H1 (cell line): Measurements from ENCODE around the gene RGS6. TPM values are rescaled to one million over a fixed set of nuclear protein-coding genes. Genes with fewer than 3 reads are reported as not detected.

Experiments used
- CTCF ChIA-PET: fragments of 300-600 bp; sonication (Branson Sonifier 250); formaldehyde crosslinking; loops from one replicate; lab custom pipeline; 2021; ENCODE audit not compliant: partially characterized antibody; lab: Charles Lee
- POLR2A ChIA-PET: fragments of 300-600 bp; sonication (Branson Sonifier 250); formaldehyde crosslinking; loops from one replicate; lab custom pipeline; 2021; ENCODE audit warnings: inconsistent platforms; ENCODE audit not compliant: partially characterized antibody; lab: Charles Lee
- DNase-seq, 2 experiments: peaks; one replicate each; pipeline versions ENCODE4 v3.0.0 to v3.0.0-alpha.2; 2010 to 2022; ENCODE audit warnings: low spot score in 2 of 2, low read depth in 1 of 2, mixed read lengths in 1 of 2
- FAIRE-seq: peaks from 2 replicates; lab custom pipeline; 2011; peaks lifted over from hg19 to GRCh38; lab: Jason Lieb, UNC
- H2AFZ ChIP-seq: 2 replicates; pipeline ENCODE4 v1.8.1; 2012; ENCODE audit warnings: low read length, inconsistent platforms
- H2AK5ac ChIP-seq: 2 replicates; pipeline ENCODE4 v1.6.1; 2013; ENCODE audit warnings: low read depth, low read length
- H2BK120ac ChIP-seq: replicated peaks from 2 replicates; pipeline ENCODE3; 2013; ENCODE audit warnings: low read depth, low read length, inconsistent platforms
- H2BK12ac ChIP-seq: 2 replicates; pipeline ENCODE4 v1.6.1; 2013; ENCODE audit warnings: low read depth, low read length
- H2BK15ac ChIP-seq: 2 replicates; pipeline ENCODE4 v1.6.1; 2013; ENCODE audit warnings: low read length
- H2BK20ac ChIP-seq: 2 replicates; pipeline ENCODE4 v1.6.1; 2013; ENCODE audit warnings: low read length
- H2BK5ac ChIP-seq: 2 replicates; pipeline ENCODE4 v1.6.1; 2013; ENCODE audit warnings: low read depth, low read length
- H3K14ac ChIP-seq: 2 replicates; pipeline ENCODE4 v1.6.1; 2013; ENCODE audit warnings: inconsistent platforms; ENCODE audit not compliant: insufficient read length
- H3K18ac ChIP-seq: 2 replicates; pipeline ENCODE4 v1.6.1; 2013; ENCODE audit warnings: low read length; ENCODE audit errors: extremely low read depth
- H3K23ac ChIP-seq: 2 replicates; pipeline ENCODE4 v1.6.1; 2013; ENCODE audit warnings: inconsistent platforms; ENCODE audit not compliant: insufficient read length
- H3K23me2 ChIP-seq: 2 replicates; pipeline ENCODE4 v1.6.1; 2013; ENCODE audit warnings: low read depth, low read length
- H3K27ac ChIP-seq: 2 replicates; pipeline ENCODE4 v1.6.1; 2011; ENCODE audit warnings: low read depth, low read length, inconsistent platforms
- H3K27me3 ChIP-seq, 4 experiments: replicated peaks in 1 of 4; 1 replicate in 1 of 4; 2 replicates in 3 of 4; pipeline versions ENCODE4 v1.6.1 to v1.8.1; 2011 to 2013; ENCODE audit warnings: low read length in 3 of 4, mild to moderate bottlenecking in 3 of 4, inconsistent platforms in 2 of 4, mixed read lengths in 2 of 4, moderate library complexity in 1 of 4; ENCODE audit not compliant: control insufficient read depth in 3 of 4, insufficient read depth in 3 of 4; ENCODE audit errors: extremely low read depth in 1 of 4
- H3K36me3 ChIP-seq, 4 experiments: 2 replicates each; pipeline versions ENCODE4 v1.6.1 to v1.8.1; 2011 to 2013; ENCODE audit warnings: mild to moderate bottlenecking in 4 of 4, low read length in 3 of 4, moderate library complexity in 2 of 4, control low read depth in 1 of 4, inconsistent platforms in 1 of 4; ENCODE audit not compliant: insufficient read depth in 4 of 4, control insufficient read depth in 2 of 4
- H3K4ac ChIP-seq: replicated peaks from 2 replicates; pipeline ENCODE3; 2013; ENCODE audit warnings: low read length, low read depth, mixed read lengths, inconsistent platforms; ENCODE audit not compliant: insufficient read length
- H3K4me1 ChIP-seq, 4 experiments: replicated peaks in 1 of 4; 1 replicate in 1 of 4; 2 replicates in 3 of 4; pipeline versions ENCODE4 v1.6.1 to v1.8.1; 2011 to 2013; ENCODE audit warnings: low read length in 3 of 4, inconsistent platforms in 2 of 4, mixed read lengths in 1 of 4; ENCODE audit not compliant: insufficient read depth in 4 of 4, control insufficient read depth in 3 of 4
- H3K4me2 ChIP-seq, 2 experiments: 2 replicates each; pipeline versions ENCODE4 v1.6.1 to v1.8.1; 2011 to 2013; ENCODE audit warnings: low read depth in 2 of 2, low read length in 2 of 2, control low read depth in 1 of 2, inconsistent platforms in 1 of 2, mild to moderate bottlenecking in 1 of 2; ENCODE audit not compliant: insufficient read depth in 1 of 2
- H3K4me3 ChIP-seq, 4 experiments: fragments of 200-600, 300-600 bp in 1 of 4; sonication (generic), shearing (Covaris generic), sonication (Bioruptor Twin) in 1 of 4; 2 replicates each; pipeline versions ENCODE4 v1.5.1 to v1.8.1; 2011 to 2016; ENCODE audit warnings: low read length in 4 of 4, low read depth in 3 of 4, control low read depth in 2 of 4, inconsistent platforms in 2 of 4, mild to moderate bottlenecking in 2 of 4, mixed read lengths in 1 of 4, moderate library complexity in 1 of 4; ENCODE audit not compliant: insufficient read depth in 2 of 4; ENCODE audit errors: extremely low read depth in 1 of 4
- H3K56ac ChIP-seq: replicated peaks from 2 replicates; pipeline ENCODE3; 2013; ENCODE audit warnings: low read depth, mild to moderate bottlenecking, mixed read lengths, low read length, inconsistent platforms; ENCODE audit not compliant: insufficient read length
- H3K79me1 ChIP-seq: 2 replicates; pipeline ENCODE4 v1.6.1; 2013; ENCODE audit warnings: low read depth, low read length, control low read depth
- H3K79me2 ChIP-seq, 2 experiments: 2 replicates each; pipeline versions ENCODE4 v1.6.1 to v1.8.1; 2012 to 2013; ENCODE audit warnings: low read length in 2 of 2, mild to moderate bottlenecking in 2 of 2, inconsistent platforms in 1 of 2; ENCODE audit not compliant: insufficient read depth in 2 of 2, control insufficient read depth in 1 of 2
- H3K9ac ChIP-seq, 4 experiments: replicated peaks in 1 of 4; 1 replicate in 1 of 4; 2 replicates in 3 of 4; pipeline versions ENCODE4 v1.6.1 to v1.8.1; 2011 to 2013; ENCODE audit warnings: low read depth in 3 of 4, low read length in 3 of 4, control low read depth in 2 of 4, mild to moderate bottlenecking in 2 of 4, moderate library complexity in 2 of 4, inconsistent platforms in 1 of 4; ENCODE audit errors: extremely low read depth in 1 of 4
- H3K9me3 ChIP-seq, 2 experiments: 2 replicates each; pipeline versions ENCODE4 v1.6.1 to v1.8.1; 2012 to 2013; ENCODE audit warnings: mild to moderate bottlenecking in 2 of 2, moderate library complexity in 2 of 2, control low read depth in 1 of 2, inconsistent platforms in 1 of 2, low read depth in 1 of 2, low read length in 1 of 2, mixed read lengths in 1 of 2; ENCODE audit not compliant: insufficient read depth in 2 of 2
- H4K20me1 ChIP-seq, 2 experiments: replicated peaks in 1 of 2; 2 replicates each; pipeline versions ENCODE3 to v1.8.1; 2011 to 2013; ENCODE audit warnings: inconsistent platforms in 2 of 2, low read length in 2 of 2, mild to moderate bottlenecking in 1 of 2; ENCODE audit not compliant: insufficient read depth in 2 of 2, control insufficient read depth in 1 of 2
- H4K5ac ChIP-seq: 2 replicates; pipeline ENCODE4 v1.6.1; 2013; ENCODE audit warnings: low read length, low read depth, mixed read lengths, inconsistent platforms; ENCODE audit not compliant: insufficient read length
- H4K8ac ChIP-seq: 2 replicates; pipeline ENCODE4 v1.8.0; 2013; ENCODE audit warnings: mild to moderate bottlenecking, moderate library complexity, low read length, inconsistent platforms; ENCODE audit not compliant: insufficient read depth; ENCODE audit errors: extremely low read depth
- H4K91ac ChIP-seq: replicated peaks from 2 replicates; pipeline ENCODE3; 2013; ENCODE audit warnings: low read length, mixed read lengths, inconsistent platforms; ENCODE audit not compliant: insufficient read length
- SP4 ChIP-seq: IDR thresholded peaks from 2 replicates; pipeline ENCODE4 v1.6.1; 2012; ENCODE audit warnings: low read length, inconsistent platforms
- WGBS, 2 experiments: shearing (Covaris generic) in 1 of 2; methylation state at CpG; one replicate each; pipeline versions ENCODE4 v1.1.6 to v1.1.7; 2013 to 2015; ENCODE audit warnings: low lambda C conversion rate in 2 of 2, mixed read lengths in 2 of 2, inconsistent platforms in 1 of 2, low coverage in 1 of 2, missing lambda C conversion rate in 1 of 2; ENCODE audit not compliant: insufficient replicate concordance in 2 of 2, insufficient coverage in 1 of 2, insufficient read length in 1 of 2; ENCODE audit errors: extremely low coverage in 1 of 2, missing lambda C conversion rate in 1 of 2; 5-methylcytosine and 5-hydroxymethylcytosine counted together
- polyA plus RNA-seq, 7 experiments: library from polyadenylated mRNA; depleted of rRNA in 3 of 7; stranded (reverse) in 5 of 7; unstranded in 2 of 7; fragments of >200 nt in 5 of 7; fragments of 200-250 nt in 2 of 7; gene quantifications; 1 replicate in 5 of 7; 2 replicates in 1 of 7; 4 replicates in 1 of 7; pipeline versions ENCODE4 v1.2.1 to v1.2.3, GENCODE V29; 2011 to 2013; ENCODE audit warnings: missing spikeins in 2 of 7, mixed read lengths in 2 of 7
- total RNA-seq: library from RNA; stranded (reverse); fragmentation: NEBNext Ultra II Directional; extraction: Animal tissue kit (Norgen Biotek cat#: 25700); gene quantifications from 2 replicates; pipeline ENCODE4 v1.2.1, GENCODE V29; 2021

The RGS6 gene
- total and polyA plus RNA-seq, 2 of the 8 experiments (the other 6 are each of a cell fraction or from before 2014, with no cell fraction given), result 0.26 to 1.1 TPM

- Histone ChIP-seq H2BK12ac (no peak overlapping the region), H4K8ac (no peak overlapping the region), H4K91ac (no peak overlapping the region), H3K4me1 (no peaks in the 10 kb centered on the region), H2BK5ac (no peak overlapping the region), H3K23ac (no peak overlapping the region), H4K5ac (no peak overlapping the region), H3K4ac (no peak overlapping the region), H3K4me3 (no peak overlapping the region), H2BK15ac (no peak overlapping the region), H3K4me2 (no peak overlapping the region), H2AFZ (no peak overlapping the region), H3K18ac (no peak overlapping the region), H3K23me2 (no peaks in the 10 kb centered on the region), H3K36me3 (no peaks in the 10 kb centered on the region), H2BK120ac (no peak overlapping the region), H3K9ac (no peak overlapping the region), H3K9me3 (no peaks in the 10 kb centered on the region), H3K27ac (no peak overlapping the region), H3K79me1 (no peaks in the 10 kb centered on the region), H3K14ac (no peak overlapping the region), H3K79me2 (no peaks in the 10 kb centered on the region), H2BK20ac (no peak overlapping the region), H3K56ac (no peak overlapping the region), H3K27me3 (no peaks in the 10 kb centered on the region), H2AK5ac (no peak overlapping the region), H4K20me1 (no peaks in the 10 kb centered on the region)
- 90% methylated on average over 4 of the region's 4 CpGs; no CpG with 5 or more reads in 1 of the 2 experiments for WGBS, 2 experiments
- FAIRE-seq, result no peak
- no peak for DNase-seq
- ChIA-PET CTCF (no interaction called here), POLR2A (no interaction called here)
- TF ChIP-seq SP4, result no peak
These were observed 590.6 kb downstream of the RGS6 start for GRCh38 chr14:72522847-72523246.
